ENCODE results near the gene CRLF2.
"Not testable (repeated sequence)": the region's sequence is repeated elsewhere in the genome, so short reads cannot be mapped to it uniquely, and the experiment has no call there.

CRLF2 gene

GRCh38 chrX:1215123-1215823 is 2.8 kb upstream of the CRLF2 start:
- no peak for DNase-seq (ENCODE audit: low read depth in 3 of 3)

GRCh38 chrX:1213971-1214370 is 1.5 kb upstream of the CRLF2 start:
- no peak for DNase-seq (ENCODE audit: low read depth in 3 of 3)

DNA sequence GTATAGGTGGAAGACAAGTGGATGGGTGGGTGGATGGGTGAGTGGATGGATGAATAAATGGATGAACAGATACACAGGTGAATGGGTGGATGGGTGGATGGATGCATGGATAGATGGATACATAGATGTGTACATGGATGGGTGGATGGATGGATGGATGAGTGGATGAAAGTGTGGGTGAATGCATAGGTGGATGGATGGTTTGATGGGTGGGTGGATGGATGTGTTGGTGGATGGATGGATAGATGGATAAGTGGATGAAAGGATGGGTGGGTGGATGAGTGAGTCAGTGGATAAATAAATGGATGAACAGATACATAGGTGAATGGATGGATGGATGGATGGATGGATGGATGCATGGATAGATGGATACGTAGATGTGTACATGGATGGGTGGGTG is 1.6 kb downstream of the CRLF2 start:
- no peak for DNase-seq (ENCODE audit: low read depth in 3 of 3)

DNA sequence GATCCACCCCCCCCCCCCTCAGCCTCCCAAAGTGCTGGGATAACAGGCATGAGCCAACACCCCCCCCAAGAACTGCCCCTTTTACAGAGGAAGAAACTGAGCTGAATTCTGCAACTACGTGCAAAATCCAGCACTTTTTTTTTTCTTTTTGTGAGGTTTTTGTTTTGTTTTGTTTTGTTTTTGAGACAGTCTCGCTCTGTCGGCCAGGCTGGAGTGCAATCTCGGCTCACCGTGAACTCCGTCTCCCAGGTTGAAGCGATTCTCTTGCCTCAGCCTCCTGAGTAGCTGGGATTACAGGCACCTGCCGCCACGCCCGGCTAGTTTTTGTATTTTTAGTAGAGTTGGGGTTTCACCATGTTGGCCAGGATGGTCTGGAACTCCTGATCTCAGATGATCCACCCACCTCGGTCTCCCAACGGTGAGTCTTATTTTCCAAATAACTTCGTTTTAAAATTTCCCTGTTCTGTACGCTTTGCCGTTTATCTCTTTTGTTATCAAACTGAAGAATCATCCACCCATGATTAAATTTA is 4.9 kb downstream of the CRLF2 start:
- no peak for DNase-seq (ENCODE audit: low read depth in 3 of 3)

GRCh38 chrX:1205681-1206611 is 6.5 kb downstream of the CRLF2 start:
- DNase-seq (ENCODE audit: low read depth in 3 of 3), result peak in 1 of 3 experiments; percentile 9

DNA sequence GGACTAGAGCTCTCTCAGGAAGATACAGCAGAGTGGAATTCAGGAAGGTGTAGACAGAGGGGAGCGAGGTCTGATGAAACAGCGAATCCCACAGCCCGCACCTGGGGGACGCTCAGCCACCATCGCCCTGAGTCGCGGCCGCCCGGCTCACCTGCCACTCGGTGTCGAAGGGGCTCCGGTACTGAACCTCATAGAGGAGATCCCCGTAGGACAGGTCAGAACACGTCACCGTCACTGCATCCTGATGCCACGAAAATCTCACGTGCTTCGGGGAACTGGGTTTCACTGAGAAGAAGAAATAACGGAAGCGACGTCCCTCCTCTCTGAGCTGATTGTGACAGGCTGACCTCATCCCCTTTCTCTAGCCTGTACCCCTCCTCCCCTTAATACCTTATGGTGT is 10.2 kb downstream of the CRLF2 start:
- no peak for DNase-seq (ENCODE audit: low read depth in 3 of 3)

- no peak for DNase-seq (ENCODE audit: low read depth in 3 of 3)
Observed at GRCh38 chrX:1196436-1196835, 16.0 kb downstream of the CRLF2 start.

DNA sequence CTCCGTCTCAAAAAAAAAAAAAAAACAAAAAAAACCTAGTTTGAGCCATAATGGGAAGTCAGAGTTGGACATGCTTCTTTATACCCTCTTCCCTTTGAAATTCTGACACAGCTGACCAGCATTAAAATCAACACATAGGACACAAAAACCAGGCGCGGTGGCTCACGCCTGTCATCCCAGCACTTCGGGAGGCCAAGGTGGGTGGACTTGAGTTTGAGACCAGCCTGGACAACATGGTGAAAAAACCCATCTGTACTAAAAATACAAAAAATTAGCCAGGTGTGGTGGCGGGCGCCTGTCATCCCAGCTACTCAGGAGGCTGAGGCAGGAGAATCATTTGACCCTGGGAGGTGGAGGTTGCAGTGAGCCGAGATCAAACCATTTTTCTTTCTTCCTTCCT is 20.3 kb downstream of the CRLF2 start:
- DNase-seq (ENCODE audit: low read depth in 3 of 3), result not testable (repeated sequence)

- DNase-seq (ENCODE audit: low read depth in 3 of 3), result no peak
Observed at GRCh38 chrX:1190596-1191145, 21.8 kb downstream of the CRLF2 start.

GRCh38 chrX:1185561-1185960 is 26.9 kb downstream of the CRLF2 start:
- DNase-seq (ENCODE audit: low read depth in 3 of 3), result no peak

DNA sequence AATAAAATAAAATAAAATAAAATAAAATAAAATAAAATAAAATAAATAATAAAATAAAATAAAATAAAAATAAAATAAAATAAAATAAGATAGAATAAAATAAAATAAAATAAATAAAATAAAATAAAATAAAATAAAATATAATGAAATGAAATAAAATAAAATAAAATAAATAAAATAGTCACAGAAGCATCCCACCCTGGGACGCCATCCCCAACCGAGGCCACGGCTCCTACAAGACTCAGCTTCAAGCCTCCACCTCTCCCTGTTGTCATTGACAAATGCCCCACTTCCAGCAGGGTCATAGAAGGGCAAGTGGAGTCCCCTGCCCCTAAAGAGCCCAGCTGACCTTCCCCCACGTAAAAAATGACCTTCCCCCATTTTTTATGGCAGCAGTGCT is 30.2 kb downstream of the CRLF2 start:
- no peak for DNase-seq (ENCODE audit: low read depth in 3 of 3)

GRCh38 chrX:1181661-1182060 is 30.8 kb downstream of the CRLF2 start:
- not testable (repeated sequence) for DNase-seq (ENCODE audit: low read depth in 3 of 3)

GRCh38 chrX:1181170-1181569 is 31.3 kb downstream of the CRLF2 start:
- DNase-seq (ENCODE audit: low read depth in 3 of 3), result no peak

DNA sequence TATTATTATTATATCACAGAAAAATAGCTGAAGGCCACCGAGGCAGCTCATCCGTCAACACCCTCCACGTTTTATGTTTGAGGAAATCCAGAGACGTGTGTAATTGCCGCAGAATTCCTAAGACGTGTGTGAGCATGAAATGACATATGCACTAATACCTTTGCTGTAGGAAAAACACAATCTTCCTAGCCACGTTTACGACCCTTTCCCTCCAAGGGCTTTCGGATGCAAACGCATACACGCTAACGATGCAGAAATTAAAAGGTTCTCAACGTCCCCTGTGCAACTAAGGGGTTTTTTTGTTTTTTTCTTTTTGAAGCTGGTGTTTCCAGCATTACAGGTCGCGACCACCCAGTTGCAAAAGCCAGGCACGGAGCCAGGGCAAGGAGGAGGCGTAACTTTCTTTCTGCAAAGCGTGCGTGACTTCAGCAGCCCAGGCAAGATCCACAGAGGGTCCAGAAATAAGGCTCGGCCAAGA is 33.8 kb downstream of the CRLF2 start:
- DNase-seq (ENCODE audit: low read depth in 3 of 3), result no peak

GRCh38 chrX:1176531-1177320 is 35.7 kb downstream of the CRLF2 start:
- not testable (repeated sequence) for DNase-seq (ENCODE audit: low read depth in 3 of 3)

DNA sequence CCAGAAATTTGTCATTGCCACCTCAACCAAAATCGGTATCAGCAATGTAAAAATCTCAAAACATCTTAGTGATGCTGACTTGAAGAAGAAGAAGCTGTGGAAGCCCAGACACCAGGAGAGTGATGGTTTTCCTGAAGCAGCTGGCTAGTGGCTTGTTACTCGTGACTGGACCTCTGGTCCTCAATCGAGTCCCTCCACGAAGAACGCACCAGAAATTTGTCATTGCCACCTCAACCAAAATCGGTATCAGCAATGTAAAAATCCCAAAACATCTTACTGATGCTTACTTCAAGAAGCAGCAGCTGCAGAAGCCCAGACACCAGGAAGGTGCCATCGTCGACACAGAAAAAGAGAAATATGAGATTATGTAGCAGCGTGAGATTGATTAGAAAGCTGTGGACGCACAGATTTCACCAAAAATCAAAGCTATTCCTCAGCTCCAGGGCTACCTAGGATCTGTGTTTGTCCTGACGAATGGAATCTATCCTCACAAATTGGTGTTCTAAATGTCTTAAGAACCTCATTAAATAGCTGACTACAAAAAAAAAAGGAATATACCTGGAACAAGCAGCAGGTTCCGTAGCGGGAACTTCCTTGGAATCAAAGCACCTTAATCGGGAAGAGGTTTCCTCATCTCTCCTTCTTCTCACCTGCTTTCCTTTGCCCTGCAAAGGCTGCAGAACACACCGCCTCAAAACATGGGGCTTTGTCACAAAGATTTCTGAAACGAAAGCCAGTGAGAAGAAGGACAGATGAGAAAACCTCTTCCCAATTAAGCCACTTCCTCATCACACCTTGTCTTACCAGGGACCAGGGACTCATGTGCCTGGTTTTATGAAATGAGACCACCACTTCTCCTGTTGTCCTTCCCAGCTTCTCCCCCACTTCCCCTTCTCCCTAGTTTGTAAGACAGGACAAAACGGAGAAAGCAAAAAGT is 37.6 kb downstream of the CRLF2 start:
- not testable (repeated sequence) for DNase-seq (ENCODE audit: low read depth in 3 of 3)

DNA sequence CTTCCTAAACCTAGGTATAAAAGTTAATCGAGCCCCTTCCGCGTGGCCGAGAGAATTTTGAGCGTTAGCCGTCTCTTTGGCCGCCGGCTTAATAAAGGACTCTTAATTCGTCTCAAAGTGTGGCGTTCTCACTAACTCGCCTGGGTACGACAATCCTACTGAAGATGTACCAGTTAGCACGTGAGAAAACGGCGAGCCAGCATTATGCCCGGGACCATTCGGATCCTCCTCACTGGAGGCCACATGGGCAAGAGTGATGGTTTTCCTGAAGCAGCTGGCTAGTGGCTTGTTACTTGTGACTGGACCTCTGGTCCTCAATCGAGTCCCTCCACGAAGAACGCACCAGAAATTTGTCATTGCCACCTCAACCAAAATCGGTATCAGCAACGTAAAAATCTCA is 39.0 kb downstream of the CRLF2 start:
- not testable (repeated sequence) for DNase-seq (ENCODE audit: low read depth in 3 of 3)

DNA sequence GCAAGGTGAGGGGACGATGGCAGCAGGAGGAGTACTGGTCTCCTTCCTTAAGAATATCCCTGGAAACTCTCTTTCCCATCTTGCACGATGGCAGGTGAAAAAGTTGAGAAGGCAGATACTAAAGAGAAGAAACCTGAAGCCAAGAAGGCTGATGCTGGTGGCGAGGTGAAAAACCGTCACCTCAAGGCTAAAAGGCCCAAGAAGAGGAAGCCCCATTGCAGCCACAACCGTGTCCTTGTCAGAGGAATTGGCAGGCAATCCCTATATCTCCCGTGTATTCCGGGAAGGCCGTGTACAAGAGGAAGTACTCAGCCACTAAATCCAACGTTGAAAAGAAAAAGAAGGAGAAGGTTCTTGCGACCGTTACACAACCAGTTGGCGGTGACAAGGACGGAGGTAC is 40.0 kb downstream of the CRLF2 start:
- no peak for DNase-seq (ENCODE audit: low read depth in 3 of 3)

GRCh38 chrX:1171915-1172314 is 40.5 kb downstream of the CRLF2 start:
- not testable (repeated sequence) for DNase-seq (ENCODE audit: low read depth in 3 of 3)

DNA sequence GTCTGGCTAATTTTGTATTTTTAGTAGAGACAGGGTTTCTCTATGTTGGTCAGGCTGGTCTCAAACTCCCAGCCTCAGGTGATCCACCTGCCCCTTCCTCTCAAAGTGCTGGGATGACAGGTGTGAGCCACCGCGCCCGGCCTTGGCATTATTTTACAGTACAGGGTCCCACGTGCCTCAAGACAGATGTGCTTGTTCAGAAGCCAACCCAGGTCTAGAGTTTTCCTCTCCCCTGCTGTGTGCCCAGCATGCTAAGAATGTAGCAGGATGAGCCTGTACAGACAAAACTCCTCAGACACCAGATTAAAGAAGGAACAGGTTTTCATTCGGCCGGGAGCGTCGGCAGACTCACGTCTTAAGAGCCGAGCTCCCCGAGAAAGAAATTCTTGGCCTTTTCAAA is 42.2 kb downstream of the CRLF2 start:
- DNase-seq (ENCODE audit: low read depth in 3 of 3), result no peak
